ENCODE data around the gene POLR2C. TPM values are rescaled to one million over a fixed set of nuclear protein-coding genes. Genes with fewer than 3 reads are reported as not detected.

POLR2C gene
- total RNA-seq, 1 donor from 2014 or later, result 73.2 TPM

DNA sequence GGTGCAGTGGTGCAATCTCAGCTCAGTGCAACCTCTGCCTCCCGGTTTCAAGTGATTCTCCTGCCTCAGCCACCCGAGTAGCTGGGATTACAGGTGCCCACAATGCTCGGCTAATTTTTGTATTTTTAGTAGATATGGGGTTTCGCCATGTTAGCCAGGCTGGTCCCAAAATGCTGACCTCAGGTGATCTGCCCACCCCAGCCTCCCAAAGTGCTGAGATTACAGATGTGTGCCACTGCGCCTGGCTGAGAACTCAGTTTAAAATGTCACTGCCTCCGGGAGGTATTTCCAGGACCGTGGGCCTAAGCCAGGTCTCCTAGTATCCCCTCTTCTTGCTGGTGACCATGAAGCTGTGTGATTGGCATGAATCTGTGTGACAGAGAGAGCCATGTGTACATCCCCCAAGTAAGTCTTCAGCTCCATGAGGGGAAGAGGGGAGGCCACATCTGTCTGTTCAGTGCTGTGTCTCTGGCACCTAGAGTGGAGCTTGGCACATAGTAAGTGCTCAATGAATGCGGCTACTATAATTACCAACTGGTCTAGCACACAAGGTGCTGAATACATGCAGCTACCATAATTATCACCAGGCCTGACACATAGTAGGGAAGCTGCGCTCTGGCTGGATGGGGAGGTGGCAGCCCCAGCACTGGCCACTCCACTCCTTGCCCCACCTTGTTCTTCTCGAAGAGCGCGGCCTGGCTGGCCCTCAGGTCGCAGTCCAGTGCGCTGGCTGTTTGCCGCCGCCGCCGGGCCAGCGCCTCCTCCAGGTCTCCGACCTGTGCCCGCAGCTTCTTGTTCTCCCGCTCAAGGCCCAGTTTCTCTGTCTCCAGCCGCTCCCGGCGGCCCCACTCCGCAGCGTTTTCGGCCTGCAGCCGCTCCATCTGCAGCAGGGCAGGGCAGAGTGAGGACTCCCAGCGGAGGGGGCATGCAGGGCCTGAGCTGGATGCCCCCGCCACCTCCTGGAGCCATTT, 55.2 kb downstream of the POLR2C start:
- intact Hi-C loops (cut with micrococcal nuclease), result loop anchor here (2.0 kb wide), 1 partner anchor 19 kb away; the partner anchor contains the start of gene CCDC102A

DNA sequence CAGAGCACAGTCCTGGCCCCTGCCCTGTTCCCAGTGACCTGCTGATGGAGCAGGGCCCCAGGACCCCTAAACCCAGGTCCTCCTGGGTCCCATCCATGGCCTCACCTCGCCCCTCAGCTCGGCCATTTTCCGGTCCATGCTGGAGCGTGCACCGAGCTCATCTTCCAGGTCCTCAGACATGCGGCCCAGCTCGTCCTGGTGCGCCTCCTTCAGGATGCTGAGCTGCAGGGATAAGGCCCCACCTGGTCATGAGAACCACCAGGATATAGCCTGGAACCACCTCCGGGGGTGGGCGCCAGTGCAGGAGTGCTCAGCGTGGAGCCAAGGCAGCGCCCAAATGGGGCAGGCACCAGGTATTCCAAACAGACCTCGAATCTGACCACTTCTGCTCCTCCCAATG, 56.0 kb downstream of the POLR2C start:
- intact Hi-C loops (cut with micrococcal nuclease), result loop anchor here (2.0 kb wide), 1 partner anchor 18 kb away; the partner anchor contains the start of gene CCDC102A

DNA sequence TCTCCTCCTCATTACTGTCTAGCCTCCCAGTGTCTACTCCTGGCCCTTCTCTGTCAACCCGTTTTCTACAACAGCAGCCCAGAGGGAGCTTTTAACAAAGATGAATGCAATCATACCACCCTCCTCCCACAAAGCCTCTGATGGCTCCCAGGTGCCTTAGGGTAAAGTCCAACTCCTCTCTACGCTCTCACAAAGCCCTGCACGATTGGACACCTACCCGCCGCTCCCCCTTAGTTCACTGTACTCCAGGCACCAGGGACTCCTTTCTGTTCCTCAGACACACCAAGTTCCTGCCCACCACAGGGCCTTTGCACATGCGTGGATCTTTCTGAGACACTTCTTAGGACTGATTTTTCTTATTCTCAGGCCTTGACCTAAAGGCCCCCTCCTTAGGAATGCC, 56.4 kb downstream of the POLR2C start:
- intact Hi-C loops (cut with micrococcal nuclease), result loop anchor here (1.0 to 2.0 kb wide), 8 partner anchors 11 to 219 kb away; partner anchors contain the start of genes CCDC102A, CIAPIN1, COQ9 and DOK4

DNA sequence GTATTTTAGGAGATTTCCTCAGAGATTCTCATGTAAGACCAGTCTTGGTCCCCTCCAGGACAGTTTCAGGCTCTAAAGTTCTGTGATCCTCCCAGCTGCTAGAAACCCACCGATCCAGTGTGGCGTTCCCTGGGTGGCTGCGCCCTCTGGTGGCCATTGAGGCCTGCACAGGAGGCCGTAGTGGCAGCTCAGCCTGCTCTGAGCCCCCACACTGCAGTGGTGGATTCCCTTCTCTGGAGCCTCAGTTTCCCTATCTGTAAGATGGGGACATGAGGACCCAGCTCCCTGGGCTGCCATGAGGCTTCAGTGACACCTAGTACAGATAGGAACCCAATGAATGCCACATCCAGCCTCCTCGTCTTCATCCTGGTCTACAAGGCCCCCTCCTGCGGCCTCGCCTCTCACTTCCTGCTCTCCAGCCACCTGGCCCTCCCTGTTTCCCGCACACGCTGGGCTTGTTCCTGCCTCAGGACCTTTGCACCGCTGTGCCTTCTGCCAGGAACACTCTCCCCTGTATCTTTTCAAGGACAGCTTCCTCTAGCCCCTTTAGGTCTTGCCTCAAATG, 57.4 kb downstream of the POLR2C start:
- intact Hi-C loops (cut with micrococcal nuclease), result loop anchor here (1.0 to 2.0 kb wide), 8 partner anchors 10 to 220 kb away; partner anchors contain the start of genes CCDC102A, CIAPIN1, COQ9 and DOK4

Other genes with a start within 250 kb of the POLR2C start
- 40.7 and 41.5 TPM in 2 replicates for gene ARL2BP, start 217.4 kb upstream of the POLR2C start, total RNA-seq
- gene PLLP, start 178.0 kb upstream of the POLR2C start, total RNA-seq, result 0.34 TPM in 2 replicates
- 0.63 and 0.71 TPM in 2 replicates for gene CCL22, start 103.9 kb upstream of the POLR2C start, total RNA-seq
- not detected in 2 replicates for gene CX3CL1, start 90.2 kb upstream of the POLR2C start, total RNA-seq
- gene CCL17, start 57.9 kb upstream of the POLR2C start, total RNA-seq, result 0.56 and 0.98 TPM in 2 replicates
- 67.4 and 70.8 TPM in 2 replicates for gene CIAPIN1, start 15.3 kb upstream of the POLR2C start, total RNA-seq
- gene COQ9, start 15.2 kb upstream of the POLR2C start, total RNA-seq, result 39.1 and 41.3 TPM in 2 replicates
- 2.6 and 3.6 TPM in 2 replicates for gene DOK4, start 23.8 kb downstream of the POLR2C start, total RNA-seq
- gene CCDC102A, start 73.9 kb downstream of the POLR2C start, total RNA-seq, result 11.2 and 11.9 TPM in 2 replicates
- 13.8 and 15.5 TPM in 2 replicates for gene ADGRG5, start 80.0 kb downstream of the POLR2C start, total RNA-seq
- 3.9 and 4.5 TPM in 2 replicates for gene ADGRG1, start 166.0 kb downstream of the POLR2C start, total RNA-seq
- gene ADGRG3, start 205.6 kb downstream of the POLR2C start, total RNA-seq, result not detected in 2 replicates
- gene DRC7, start 232.1 kb downstream of the POLR2C start, total RNA-seq, result not detected in 2 replicates